HCT116 (cell line): ENCODE measurements around the gene ASPRV1. TPM values are rescaled to one million over a fixed set of nuclear protein-coding genes. Genes with fewer than 3 reads are reported as not detected.

Experiments used
- ATAC-seq: fragments of 200-7000 bp; cut with Tn5 transposase; 2 replicates; pipeline ENCODE4 v1.9.1; 2020; ENCODE audit warnings: mild to moderate bottlenecking, moderate library complexity
- BruUV-seq: library from RNA; stranded (reverse); fragments of 400-500 nt; replicated peaks from 2 replicates; lab custom pipeline; 2021; lab: Mats Ljungman, UMichigan
- CTCF ChIA-PET: fragments of 300-600 bp; sonication (Branson Sonifier 250); formaldehyde crosslinking; loops from one replicate; lab custom pipeline; 2021; ENCODE audit warnings: antibody characterized with exemption; lab: Charles Lee
- POLR2A ChIA-PET: fragments of 300-600, 350-600 bp; sonication (Branson Sonifier 250); formaldehyde crosslinking; loops from one replicate; lab custom pipeline; 2021; ENCODE audit warnings: antibody characterized with exemption; lab: Charles Lee
- RAD21 ChIA-PET, 2 experiments: fragments of 300-600 bp; sonication (Branson Sonifier 250); formaldehyde crosslinking; loops; one replicate each; lab custom pipeline; 2023; ENCODE audit warnings: low total read pairs in 2 of 2; ENCODE audit not compliant: uncharacterized antibody in 2 of 2, unreplicated experiment in 2 of 2, low non-redundant PET in 1 of 2; lab: Charles Lee
- DNase-seq: peaks from one replicate; pipeline ENCODE4 v3.0.0-alpha.2; 2010; ENCODE audit warnings: low read depth, low spot score
- H2AFZ ChIP-seq: fragments of 200-600 bp; shearing (Covaris generic), sonication (generic); 2 replicates; pipeline ENCODE4 v1.6.1; 2017; ENCODE audit warnings: low read depth, mixed run types, mixed read lengths, antibody characterized with exemption, low read length; ENCODE audit not compliant: poor library complexity, severe bottlenecking
- H3K27ac ChIP-seq: 2 replicates; pipeline ENCODE4 v1.5.1; 2012; ENCODE audit warnings: low read depth, low read length
- H3K27me3 ChIP-seq: fragments of 200-600 bp; sonication (generic); 2 replicates; pipeline ENCODE4 v1.6.1; 2016; ENCODE audit warnings: mixed run types, low read length, mixed read lengths; ENCODE audit not compliant: insufficient read depth
- H3K36me3 ChIP-seq, 2 experiments: fragments of 200-500 bp in 1 of 2; fragments of 200-600 bp in 1 of 2; sonication (Bioruptor generic) in 1 of 2; sonication (generic) in 1 of 2; 2 replicates each; pipeline versions ENCODE4 v1.5.1 to v1.6.1; 2014 to 2016; ENCODE audit warnings: low read length in 2 of 2, inconsistent platforms in 1 of 2, mixed read lengths in 1 of 2, mixed run types in 1 of 2; ENCODE audit not compliant: insufficient read depth in 2 of 2, control insufficient read depth in 1 of 2
- H3K4me1 ChIP-seq, 2 experiments: fragments of 200-600 bp in 1 of 2; sonication (generic) in 1 of 2; 2 replicates each; pipeline versions ENCODE4 v1.5.1 to v1.6.1; 2012 to 2017; ENCODE audit warnings: low read length in 2 of 2, inconsistent platforms in 1 of 2, mild to moderate bottlenecking in 1 of 2, mixed read lengths in 1 of 2, mixed run types in 1 of 2, moderate library complexity in 1 of 2; ENCODE audit not compliant: insufficient read depth in 2 of 2, control insufficient read depth in 1 of 2
- H3K4me2 ChIP-seq: fragments of 200-600 bp; sonication (generic); 2 replicates; pipeline ENCODE4 v1.6.1; 2017; ENCODE audit warnings: mixed run types, low read length, mixed read lengths
- H3K4me3 ChIP-seq, 2 experiments: fragments of 200-600 bp in 1 of 2; sonication (generic) in 1 of 2; replicated peaks in 1 of 2; 2 replicates each; pipeline ENCODE4 v1.5.1; 2011 to 2016; ENCODE audit warnings: low read length in 2 of 2, control low read depth in 1 of 2, low read depth in 1 of 2, mild to moderate bottlenecking in 1 of 2, mixed read lengths in 1 of 2, mixed run types in 1 of 2
- H3K79me2 ChIP-seq: fragments of 200-600 bp; sonication (generic); 2 replicates; pipeline ENCODE4 v1.6.1; 2017; ENCODE audit warnings: mild to moderate bottlenecking, mixed run types, low read length, moderate library complexity, mixed read lengths; ENCODE audit not compliant: insufficient read depth
- H3K9ac ChIP-seq: fragments of 200-600 bp; sonication (generic); 2 replicates; pipeline ENCODE4 v1.6.1; 2016; ENCODE audit warnings: low read length, mixed read lengths
- H3K9me2 ChIP-seq: fragments of 200-600 bp; sonication (generic), shearing (Covaris generic); 2 replicates; pipeline ENCODE4 v1.6.1; 2017; ENCODE audit warnings: mixed run types, mild to moderate bottlenecking, moderate library complexity; ENCODE audit not compliant: insufficient read depth
- H3K9me3 ChIP-seq, 2 experiments: fragments of 200-500 bp in 1 of 2; fragments of 200-600 bp in 1 of 2; sonication (Bioruptor generic) in 1 of 2; sonication (generic) in 1 of 2; 2 replicates each; pipeline ENCODE4 v1.6.1; 2014 to 2017; ENCODE audit warnings: low read length in 2 of 2, mixed read lengths in 2 of 2, inconsistent platforms in 1 of 2, low read depth in 1 of 2, mild to moderate bottlenecking in 1 of 2, mixed run types in 1 of 2, moderate library complexity in 1 of 2; ENCODE audit not compliant: control insufficient read depth in 1 of 2, insufficient read depth in 1 of 2
- H4K20me1 ChIP-seq: fragments of 200-600 bp; sonication (generic), shearing (Covaris generic); 2 replicates; pipeline ENCODE4 v1.6.1; 2017; ENCODE audit warnings: mixed run types, mild to moderate bottlenecking, moderate library complexity; ENCODE audit not compliant: insufficient read depth
- CBX3 ChIP-seq: IDR thresholded peaks from 2 replicates; pipeline ENCODE4 v1.6.1; 2012; ENCODE audit warnings: low read depth
- EGR1 ChIP-seq: IDR thresholded peaks from 2 replicates; pipeline ENCODE4 v1.6.1; 2012; ENCODE audit warnings: low read depth
- ELF1 ChIP-seq: IDR thresholded peaks from 2 replicates; pipeline ENCODE4 v1.6.1; 2012; ENCODE audit warnings: low read depth, borderline replicate concordance
- EZH2 ChIP-seq: fragments of 200-600 bp; sonication (generic); IDR thresholded peaks from 2 replicates; pipeline ENCODE4 v1.6.1; 2017; ENCODE audit warnings: antibody characterized with exemption, mixed run types
- JUND ChIP-seq: IDR thresholded peaks from 2 replicates; pipeline ENCODE4 v1.6.1; 2012
- RAD21 ChIP-seq: IDR thresholded peaks from 2 replicates; pipeline ENCODE4 v1.6.1; 2012; ENCODE audit warnings: low read depth, mild to moderate bottlenecking
- SIN3A ChIP-seq: IDR thresholded peaks from 2 replicates; pipeline ENCODE4 v1.6.1; 2012; ENCODE audit warnings: low read depth
- SRF ChIP-seq: IDR thresholded peaks from 2 replicates; pipeline ENCODE4 v1.6.1; 2012; ENCODE audit warnings: low read depth
- TCF7L2 ChIP-seq: IDR thresholded peaks from 2 replicates; pipeline ENCODE4 v1.7.0; 2011; ENCODE audit warnings: borderline replicate concordance, inconsistent platforms; ENCODE audit not compliant: insufficient read depth, insufficient read length; ENCODE audit errors: extremely low read depth
- YY1 ChIP-seq: IDR thresholded peaks from 2 replicates; pipeline ENCODE4 v1.6.1; 2011; ENCODE audit warnings: low read length, low read depth, moderate library complexity, mild to moderate bottlenecking; ENCODE audit not compliant: insufficient replicate concordance; ENCODE audit errors: extremely low read depth
- ZBTB33 ChIP-seq: IDR thresholded peaks from 2 replicates; pipeline ENCODE4 v1.6.1; 2011; ENCODE audit warnings: mild to moderate bottlenecking, low read length, moderate library complexity; ENCODE audit not compliant: insufficient replicate concordance; ENCODE audit errors: extremely low read depth
- ZFX ChIP-seq: fragments of 450-650 bp; IDR thresholded peaks from 2 replicates; pipeline ENCODE4 v1.6.1; 2017
- ZNF274 ChIP-seq: fragments of 200-500 bp; sonication (Bioruptor generic); IDR thresholded peaks from 2 replicates; pipeline ENCODE4 v1.6.1; 2014; ENCODE audit warnings: mild to moderate bottlenecking, low read depth, low read length, inconsistent platforms
- intact Hi-C: fragments of 100-400 bp; cut with micrococcal nuclease; formaldehyde crosslinking; loops from 2 replicates; pipeline ENCODE4 v1.10.0; 2022
- total RNA-seq: library from RNA; stranded (reverse); gene quantifications from one replicate; pipeline ENCODE4 v1.2.1, GENCODE V29; 2021; ENCODE audit not compliant: unreplicated experiment
- TF ChIP-seq, protein P1 (sequence below), 3 experiments: fragments of 200-600 bp in 1 of 3; sonication (generic) in 1 of 3; IDR thresholded peaks in 2 of 3; conservative IDR thresholded peaks in 1 of 3; 2 replicates each; pipeline ENCODE4 v1.5.1; 2012 to 2017; ENCODE audit warnings: low read depth in 2 of 3, low read length in 2 of 3, antibody characterized with exemption in 1 of 3, borderline replicate concordance in 1 of 3, control low read depth in 1 of 3, mild to moderate bottlenecking in 1 of 3, mixed read lengths in 1 of 3, mixed run types in 1 of 3, moderate library complexity in 1 of 3; ENCODE audit not compliant: insufficient read depth in 1 of 3
- TF ChIP-seq, protein P2 (sequence below): IDR thresholded peaks from 2 replicates; pipeline ENCODE4 v1.6.1; 2012

ASPRV1 gene
- total RNA-seq, 1 experiment from 2014 or later = 1.1 TPM

DNA sequence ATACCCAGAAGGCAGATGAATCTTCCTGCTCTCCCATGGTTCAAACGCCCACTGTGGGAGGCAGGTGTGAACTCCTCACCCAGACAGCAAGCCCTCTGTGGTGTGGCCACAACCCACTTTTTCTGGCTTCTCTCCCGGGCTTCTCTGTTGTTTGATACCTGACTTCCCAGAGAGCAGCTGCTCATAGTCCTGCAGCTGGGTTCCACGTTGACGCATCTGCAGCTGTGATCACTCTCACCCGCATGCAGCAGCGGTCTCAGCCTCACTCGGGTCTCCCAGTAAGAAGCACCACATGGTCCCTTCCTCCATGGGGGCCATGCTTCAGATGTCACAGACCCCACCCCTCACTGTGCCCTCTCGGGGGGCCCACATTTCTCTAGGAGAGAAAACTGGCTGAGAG, 3.5 kb downstream of the ASPRV1 start:
- no peak for TF ChIP-seq SIN3A
- TF ChIP-seq, protein P1, sequence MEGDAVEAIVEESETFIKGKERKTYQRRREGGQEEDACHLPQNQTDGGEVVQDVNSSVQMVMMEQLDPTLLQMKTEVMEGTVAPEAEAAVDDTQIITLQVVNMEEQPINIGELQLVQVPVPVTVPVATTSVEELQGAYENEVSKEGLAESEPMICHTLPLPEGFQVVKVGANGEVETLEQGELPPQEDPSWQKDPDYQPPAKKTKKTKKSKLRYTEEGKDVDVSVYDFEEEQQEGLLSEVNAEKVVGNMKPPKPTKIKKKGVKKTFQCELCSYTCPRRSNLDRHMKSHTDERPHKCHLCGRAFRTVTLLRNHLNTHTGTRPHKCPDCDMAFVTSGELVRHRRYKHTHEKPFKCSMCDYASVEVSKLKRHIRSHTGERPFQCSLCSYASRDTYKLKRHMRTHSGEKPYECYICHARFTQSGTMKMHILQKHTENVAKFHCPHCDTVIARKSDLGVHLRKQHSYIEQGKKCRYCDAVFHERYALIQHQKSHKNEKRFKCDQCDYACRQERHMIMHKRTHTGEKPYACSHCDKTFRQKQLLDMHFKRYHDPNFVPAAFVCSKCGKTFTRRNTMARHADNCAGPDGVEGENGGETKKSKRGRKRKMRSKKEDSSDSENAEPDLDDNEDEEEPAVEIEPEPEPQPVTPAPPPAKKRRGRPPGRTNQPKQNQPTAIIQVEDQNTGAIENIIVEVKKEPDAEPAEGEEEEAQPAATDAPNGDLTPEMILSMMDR (IDR thresholded peaks at IDR 0.05 in 2 of 3, conservative IDR thresholded peaks at IDR 0.05 in 1 of 3; ENCODE audit: borderline replicate concordance in 1 of 3, insufficient read depth in 1 of 3, low read depth in 2 of 3, low read length in 2 of 3) = no peak
- TF ChIP-seq ZNF274 = no peak
- TF ChIP-seq, protein P2, sequence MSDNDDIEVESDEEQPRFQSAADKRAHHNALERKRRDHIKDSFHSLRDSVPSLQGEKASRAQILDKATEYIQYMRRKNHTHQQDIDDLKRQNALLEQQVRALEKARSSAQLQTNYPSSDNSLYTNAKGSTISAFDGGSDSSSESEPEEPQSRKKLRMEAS = no peak
- TF ChIP-seq JUND = no peak
- no peak for TF ChIP-seq SRF
- TF ChIP-seq TCF7L2 = no peak
- TF ChIP-seq EGR1 = no peak
- H3K9ac ChIP-seq = no peak overlapping the region
- ChIA-PET RAD21 (no interaction called here), CTCF (no interaction called here), POLR2A (no interaction called here)
- intact Hi-C loops = no loop called here
- H3K27ac ChIP-seq = no peak overlapping the region
- H2AFZ ChIP-seq = no peak overlapping the region
- H3K9me3 ChIP-seq = no peaks in the 10 kb centered on the region
- H3K36me3 ChIP-seq = no peaks in the 10 kb centered on the region
- H3K79me2 ChIP-seq = no peaks in the 10 kb centered on the region
- no peaks in the 10 kb centered on the region for H3K9me2 ChIP-seq
- no peak overlapping the region for H3K4me3 ChIP-seq
- no peak for ATAC-seq
- H3K4me1 ChIP-seq = no peaks in the 10 kb centered on the region
- peaks cover 6% of the 10 kb centered on the region; the same call in 1 of the 2 replicates for H3K27me3 ChIP-seq
- no TSS peak for BruUV-seq
- no peaks in the 10 kb centered on the region for H4K20me1 ChIP-seq
- H3K4me2 ChIP-seq = no peak overlapping the region
- DNase-seq = no peak

DNA sequence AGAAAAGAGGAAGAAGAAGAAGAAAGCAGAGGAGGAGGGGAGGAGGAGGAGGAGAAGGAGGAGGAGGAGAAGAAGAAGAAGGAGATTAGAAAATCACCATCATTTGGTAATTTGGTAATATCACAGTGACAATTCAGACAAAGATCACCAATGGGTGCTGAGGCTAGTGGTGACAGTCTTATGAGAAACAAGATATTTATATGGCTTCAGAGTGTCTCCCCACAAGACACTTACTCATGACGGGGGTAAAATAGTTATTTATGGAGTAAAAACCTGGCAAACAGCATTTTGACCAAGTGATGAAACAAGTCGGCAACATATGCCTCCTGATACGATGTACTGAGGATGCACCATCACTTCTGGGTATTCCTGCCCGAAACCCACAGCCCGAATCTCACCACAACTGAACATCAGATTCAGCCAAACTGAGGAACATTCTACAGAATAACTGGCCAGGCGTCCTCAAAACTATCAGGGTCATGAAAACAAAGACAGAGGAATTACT, 4.9 kb downstream of the ASPRV1 start:
- no peak overlapping the region for H3K27ac ChIP-seq
- H3K9me3 ChIP-seq = no peaks in the 10 kb centered on the region
- DNase-seq (no peak), ATAC-seq (no peak)
- H3K9me2 ChIP-seq = no peaks in the 10 kb centered on the region
- H3K79me2 ChIP-seq = no peaks in the 10 kb centered on the region
- ChIA-PET CTCF (no interaction called here), POLR2A (no interaction called here), RAD21 (no interaction called here)
- peaks cover 6% of the 10 kb centered on the region; the same call in 1 of the 2 replicates for H3K27me3 ChIP-seq
- no peaks in the 10 kb centered on the region for H3K36me3 ChIP-seq
- no TSS peak for BruUV-seq
- no peaks in the 10 kb centered on the region for H3K4me1 ChIP-seq
- intact Hi-C loops = no loop called here
- no peak overlapping the region for H2AFZ ChIP-seq
- H3K4me2 ChIP-seq = no peak overlapping the region
- no peak overlapping the region for H3K4me3 ChIP-seq
- no peak overlapping the region for H3K9ac ChIP-seq
- H4K20me1 ChIP-seq = no peaks in the 10 kb centered on the region
- TF ChIP-seq EZH2 = no peak
- TF ChIP-seq ELF1 = no peak
- no peak for TF ChIP-seq ZFX
- TF ChIP-seq CBX3 = no peak
- TF ChIP-seq JUND = no peak
- no peak for TF ChIP-seq ZBTB33
- no peak for TF ChIP-seq RAD21
- TF ChIP-seq ZNF274 = no peak
- TF ChIP-seq YY1 = no peak
- TF ChIP-seq, protein P2 = no peak
